SIG-M5 (cell line): ENCODE results near the gene DNAH17.

Source experiments
- DNase-seq: peaks from one replicate; lab custom pipeline; 2025; lab: John Stamatoyannopoulos, UW

The DNAH17 gene

GRCh38 chr17:78572239-78573205, 4.7 kb downstream of the DNAH17 start:
- no peak for DNase-seq

GRCh38 chr17:78571329-78571728, 5.9 kb downstream of the DNAH17 start:
- DNase-seq, result no peak

- no peak for DNase-seq
Measured at GRCh38 chr17:78568494-78569115, 8.6 kb downstream of the DNAH17 start.

- DNase-seq, result no peak
Measured at GRCh38 chr17:78567991-78568390, 9.2 kb downstream of the DNAH17 start.

GRCh38 chr17:78566947-78567346, 10.2 kb downstream of the DNAH17 start:
- no peak for DNase-seq

GRCh38 chr17:78563189-78564145, 13.7 kb downstream of the DNAH17 start:
- DNase-seq, result no peak

- DNase-seq, result no peak
Measured at GRCh38 chr17:78562734-78563133, 14.5 kb downstream of the DNAH17 start.

- no peak for DNase-seq
Measured at GRCh38 chr17:78561166-78561565, 16.0 kb downstream of the DNAH17 start.

- DNase-seq, result no peak
Measured at GRCh38 chr17:78560731-78561130, 16.5 kb downstream of the DNAH17 start.

GRCh38 chr17:78559749-78560368, 17.3 kb downstream of the DNAH17 start:
- DNase-seq, result no peak

GRCh38 chr17:78558989-78559388, 18.2 kb downstream of the DNAH17 start:
- no peak for DNase-seq

GRCh38 chr17:78558181-78558850, 18.9 kb downstream of the DNAH17 start:
- no peak for DNase-seq

- no peak for DNase-seq
Measured at GRCh38 chr17:78557598-78558039, 19.6 kb downstream of the DNAH17 start.

GRCh38 chr17:78556812-78557211, 20.4 kb downstream of the DNAH17 start:
- no peak for DNase-seq

- no peak for DNase-seq
Measured at GRCh38 chr17:78555746-78556401, 21.3 kb downstream of the DNAH17 start.

GRCh38 chr17:78550464-78550863, 26.7 kb downstream of the DNAH17 start:
- no peak for DNase-seq

- no peak for DNase-seq
Measured at GRCh38 chr17:78548725-78549124, 28.5 kb downstream of the DNAH17 start.

- DNase-seq, result no peak
Measured at GRCh38 chr17:78547035-78547434, 30.2 kb downstream of the DNAH17 start.

- DNase-seq, result no peak
Measured at GRCh38 chr17:78546476-78546875, 30.7 kb downstream of the DNAH17 start.
